GM12878 (cell line): ENCODE data around the gene NTM.

Experiments used
- ATF2 ChIP-seq: IDR thresholded peaks from 2 replicates; pipeline ENCODE4 v1.6.1; 2012; ENCODE audit warnings: low read length, inconsistent platforms
- CBX5 ChIP-seq: sonication (generic); IDR thresholded peaks from 2 replicates; pipeline ENCODE4 v1.6.1; 2016; ENCODE audit warnings: low read depth, moderate library complexity, mild to moderate bottlenecking, inconsistent platforms
- CUX1 ChIP-seq: IDR thresholded peaks from 2 replicates; pipeline ENCODE4 v1.6.1; 2012; ENCODE audit warnings: improper control_type of control experiment, low read depth, low read length; ENCODE audit not compliant: insufficient replicate concordance
- EZH2 ChIP-seq: IDR thresholded peaks from 2 replicates; pipeline ENCODE4 v1.6.1; 2012; ENCODE audit warnings: low read depth, mild to moderate bottlenecking, control low read depth, inconsistent platforms, low read length, borderline replicate concordance; ENCODE audit not compliant: control insufficient read depth
- GABPA ChIP-seq: IDR thresholded peaks from 2 replicates; pipeline ENCODE4 v1.6.1; 2014; ENCODE audit warnings: antibody characterized with exemption, low read depth, mild to moderate bottlenecking, inconsistent platforms
- MAX ChIP-seq: IDR thresholded peaks from 2 replicates; pipeline ENCODE4 v1.6.1; 2012; ENCODE audit warnings: low read depth, low read length, improper control_type of control experiment
- TF ChIP-seq, protein P1 (sequence below): IDR thresholded peaks from 2 replicates; pipeline ENCODE4 v1.6.1; 2011; ENCODE audit warnings: low read depth, low read length, improper control_type of control experiment, borderline replicate concordance
- TF ChIP-seq, protein P2 (sequence below), 3 experiments: IDR thresholded peaks in 2 of 3; conservative IDR thresholded peaks in 1 of 3; 2 replicates each; pipeline ENCODE4 v1.5.1; 2011; ENCODE audit warnings: low read depth in 3 of 3, low read length in 3 of 3, mild to moderate bottlenecking in 3 of 3, control low read depth in 2 of 3, moderate library complexity in 2 of 3, inconsistent platforms in 1 of 3, mixed read lengths in 1 of 3; ENCODE audit not compliant: control insufficient read depth in 2 of 3, insufficient read depth in 1 of 3; ENCODE audit errors: extremely low read depth in 1 of 3

- no peak for TF ChIP-seq MAX
- TF ChIP-seq, protein P1, sequence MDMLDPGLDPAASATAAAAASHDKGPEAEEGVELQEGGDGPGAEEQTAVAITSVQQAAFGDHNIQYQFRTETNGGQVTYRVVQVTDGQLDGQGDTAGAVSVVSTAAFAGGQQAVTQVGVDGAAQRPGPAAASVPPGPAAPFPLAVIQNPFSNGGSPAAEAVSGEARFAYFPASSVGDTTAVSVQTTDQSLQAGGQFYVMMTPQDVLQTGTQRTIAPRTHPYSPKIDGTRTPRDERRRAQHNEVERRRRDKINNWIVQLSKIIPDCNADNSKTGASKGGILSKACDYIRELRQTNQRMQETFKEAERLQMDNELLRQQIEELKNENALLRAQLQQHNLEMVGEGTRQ = no peak
- no peak for TF ChIP-seq ATF2
- TF ChIP-seq GABPA = no peak
- TF ChIP-seq, protein P2, sequence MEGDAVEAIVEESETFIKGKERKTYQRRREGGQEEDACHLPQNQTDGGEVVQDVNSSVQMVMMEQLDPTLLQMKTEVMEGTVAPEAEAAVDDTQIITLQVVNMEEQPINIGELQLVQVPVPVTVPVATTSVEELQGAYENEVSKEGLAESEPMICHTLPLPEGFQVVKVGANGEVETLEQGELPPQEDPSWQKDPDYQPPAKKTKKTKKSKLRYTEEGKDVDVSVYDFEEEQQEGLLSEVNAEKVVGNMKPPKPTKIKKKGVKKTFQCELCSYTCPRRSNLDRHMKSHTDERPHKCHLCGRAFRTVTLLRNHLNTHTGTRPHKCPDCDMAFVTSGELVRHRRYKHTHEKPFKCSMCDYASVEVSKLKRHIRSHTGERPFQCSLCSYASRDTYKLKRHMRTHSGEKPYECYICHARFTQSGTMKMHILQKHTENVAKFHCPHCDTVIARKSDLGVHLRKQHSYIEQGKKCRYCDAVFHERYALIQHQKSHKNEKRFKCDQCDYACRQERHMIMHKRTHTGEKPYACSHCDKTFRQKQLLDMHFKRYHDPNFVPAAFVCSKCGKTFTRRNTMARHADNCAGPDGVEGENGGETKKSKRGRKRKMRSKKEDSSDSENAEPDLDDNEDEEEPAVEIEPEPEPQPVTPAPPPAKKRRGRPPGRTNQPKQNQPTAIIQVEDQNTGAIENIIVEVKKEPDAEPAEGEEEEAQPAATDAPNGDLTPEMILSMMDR (IDR thresholded peaks at IDR 0.05 in 2 of 3, conservative IDR thresholded peaks at IDR 0.05 in 1 of 3; ENCODE audit: control insufficient read depth in 2 of 3, extremely low read depth in 1 of 3, insufficient read depth in 1 of 3, low read depth in 3 of 3, low read length in 3 of 3) = no peak
- TF ChIP-seq CUX1 = no peak
- no peak for TF ChIP-seq CBX5
- TF ChIP-seq EZH2 = no peak
Observed at GRCh38 chr11:132127900-132128288, 757.5 kb downstream of the NTM start.
